ENCODE measurements around the gene CEP83.

DNA sequence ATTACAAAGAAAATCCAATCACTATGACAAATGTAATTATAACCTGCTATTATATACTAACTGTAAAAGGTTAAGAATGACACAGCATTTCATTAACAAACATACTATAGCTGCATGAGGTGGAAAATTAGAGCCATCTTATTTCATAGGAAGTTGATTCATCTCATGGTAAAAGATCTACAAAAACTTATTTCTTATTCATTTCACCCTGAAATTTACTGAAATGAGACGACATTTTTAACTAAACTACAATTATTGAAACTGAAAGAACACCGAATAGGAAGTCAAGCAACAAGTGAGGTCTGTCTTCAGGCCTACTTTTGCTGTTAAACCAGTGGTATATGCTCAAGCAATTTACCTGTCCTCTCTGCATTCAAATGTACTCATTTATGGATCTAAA, 87.2 kb downstream of the CEP83 start:
- TF ChIP-seq EP300 (IDR thresholded peaks at IDR 0.05) = no peak
- TF ChIP-seq, protein P1, sequence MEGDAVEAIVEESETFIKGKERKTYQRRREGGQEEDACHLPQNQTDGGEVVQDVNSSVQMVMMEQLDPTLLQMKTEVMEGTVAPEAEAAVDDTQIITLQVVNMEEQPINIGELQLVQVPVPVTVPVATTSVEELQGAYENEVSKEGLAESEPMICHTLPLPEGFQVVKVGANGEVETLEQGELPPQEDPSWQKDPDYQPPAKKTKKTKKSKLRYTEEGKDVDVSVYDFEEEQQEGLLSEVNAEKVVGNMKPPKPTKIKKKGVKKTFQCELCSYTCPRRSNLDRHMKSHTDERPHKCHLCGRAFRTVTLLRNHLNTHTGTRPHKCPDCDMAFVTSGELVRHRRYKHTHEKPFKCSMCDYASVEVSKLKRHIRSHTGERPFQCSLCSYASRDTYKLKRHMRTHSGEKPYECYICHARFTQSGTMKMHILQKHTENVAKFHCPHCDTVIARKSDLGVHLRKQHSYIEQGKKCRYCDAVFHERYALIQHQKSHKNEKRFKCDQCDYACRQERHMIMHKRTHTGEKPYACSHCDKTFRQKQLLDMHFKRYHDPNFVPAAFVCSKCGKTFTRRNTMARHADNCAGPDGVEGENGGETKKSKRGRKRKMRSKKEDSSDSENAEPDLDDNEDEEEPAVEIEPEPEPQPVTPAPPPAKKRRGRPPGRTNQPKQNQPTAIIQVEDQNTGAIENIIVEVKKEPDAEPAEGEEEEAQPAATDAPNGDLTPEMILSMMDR (IDR thresholded peaks at IDR 0.05) = no peak

All from stomach (tissue), 4 donors.